Activated CD8-positive, alpha-beta memory T cell treated with anti-CD3 and anti-CD28 coated beads, Interleukin-2, amount 50 U/mL, for 24 hours (primary cell): ENCODE results near the gene ZNF577.

ENCODE experiments used
- DNase-seq: peaks from one replicate; pipeline ENCODE4 v3.0.0-alpha.2; 2020; ENCODE audit errors: extremely low read depth

ZNF577 gene

GRCh38 chr19:51861870-51862622 is 25.7 kb downstream of the ZNF577 start:
- DNase-seq: no peak

GRCh38 chr19:51837145-51837544 is 50.6 kb downstream of the ZNF577 start:
- no peak for DNase-seq

- no peak for DNase-seq
Observed at GRCh38 chr19:51830274-51830673, 57.5 kb downstream of the ZNF577 start.

GRCh38 chr19:51824281-51825005 is 63.3 kb downstream of the ZNF577 start:
- no peak for DNase-seq

- no peak for DNase-seq
Observed at GRCh38 chr19:51822946-51823345, 64.8 kb downstream of the ZNF577 start.

GRCh38 chr19:51822325-51822724 is 65.4 kb downstream of the ZNF577 start:
- DNase-seq: no peak

GRCh38 chr19:51821921-51822320 is 65.8 kb downstream of the ZNF577 start:
- DNase-seq: no peak

- DNase-seq: no peak
Observed at GRCh38 chr19:51821456-51821855, 66.3 kb downstream of the ZNF577 start.
